KMS-11 (cell line): ENCODE data around the gene IGSF9.

Experiments used
- H2AFZ ChIP-seq: fragments of 200-600 bp; sonication (generic); 2 replicates; pipeline ENCODE4 v1.6.1; 2016; ENCODE audit warnings: antibody characterized with exemption, mixed run types, low read depth
- H3K27ac ChIP-seq: fragments of 200-600 bp; sonication (generic); 2 replicates; pipeline ENCODE4 v1.6.1; 2016; ENCODE audit warnings: mild to moderate bottlenecking, mixed run types
- H3K27me3 ChIP-seq: fragments of 200-600 bp; sonication (generic); 2 replicates; pipeline ENCODE4 v1.6.1; 2017; ENCODE audit warnings: mild to moderate bottlenecking, low read depth, mixed run types, moderate library complexity; ENCODE audit not compliant: insufficient read depth
- H3K36me3 ChIP-seq: fragments of 200-600 bp; sonication (generic); 2 replicates; pipeline ENCODE4 v1.6.1; 2017; ENCODE audit warnings: mild to moderate bottlenecking, mixed run types; ENCODE audit not compliant: insufficient read depth
- H3K4me1 ChIP-seq: fragments of 200-600 bp; sonication (generic); 2 replicates; pipeline ENCODE4 v1.6.1; 2016; ENCODE audit warnings: mild to moderate bottlenecking, low read depth, mixed run types; ENCODE audit not compliant: poor library complexity, severe bottlenecking
- H3K4me2 ChIP-seq: fragments of 200-600 bp; sonication (generic); 2 replicates; pipeline ENCODE4 v1.7.0; 2016; ENCODE audit warnings: mild to moderate bottlenecking, mixed run types
- H3K4me3 ChIP-seq: fragments of 200-600 bp; sonication (generic); IDR thresholded peaks from 2 replicates; pipeline ENCODE4 v1.6.1; 2017; ENCODE audit warnings: low read depth, low read length, mixed read lengths; ENCODE audit not compliant: insufficient read depth
- H3K79me2 ChIP-seq: fragments of 200-600 bp; sonication (generic); 2 replicates; pipeline ENCODE4 v1.6.1; 2016; ENCODE audit warnings: low read depth, mixed run types; ENCODE audit not compliant: insufficient read depth
- H3K9ac ChIP-seq: fragments of 200-600 bp; sonication (generic); 2 replicates; pipeline ENCODE4 v1.6.1; 2016; ENCODE audit warnings: mild to moderate bottlenecking, mixed run types
- H4K20me1 ChIP-seq: fragments of 200-600 bp; sonication (generic); 2 replicates; pipeline ENCODE4 v1.6.1; 2016; ENCODE audit warnings: mild to moderate bottlenecking, mixed run types; ENCODE audit not compliant: insufficient read depth
- CTCF ChIP-seq: fragments of 200-600 bp; sonication (generic); conservative IDR thresholded peaks from 2 replicates; pipeline ENCODE4 v1.6.1; 2017; ENCODE audit warnings: low read depth, mild to moderate bottlenecking, antibody characterized with exemption, low read length, moderate library complexity, mixed read lengths

Gene IGSF9

GRCh38 chr1:159892944-159893343, 52.5 kb downstream of the IGSF9 start:
- H3K27me3 ChIP-seq = no peaks in the 10 kb centered on the region
- H3K36me3 ChIP-seq = no peaks in the 10 kb centered on the region
- H2AFZ ChIP-seq = no peak overlapping the region
- no peak overlapping the region for H3K9ac ChIP-seq
- no peak overlapping the region for H3K4me3 ChIP-seq
- H3K27ac ChIP-seq = no peak overlapping the region
- H3K79me2 ChIP-seq = no peaks in the 10 kb centered on the region
- no peak overlapping the region for H3K4me2 ChIP-seq
- peaks cover 18% of the 10 kb centered on the region for H3K4me1 ChIP-seq
- peak; percentile 46 for TF ChIP-seq CTCF
- H4K20me1 ChIP-seq = no peaks in the 10 kb centered on the region

- peak; percentile 100 for TF ChIP-seq CTCF
- H3K27me3 ChIP-seq = no peaks in the 10 kb centered on the region
- no peaks in the 10 kb centered on the region for H4K20me1 ChIP-seq
- H3K79me2 ChIP-seq = no peaks in the 10 kb centered on the region
- H2AFZ ChIP-seq = no peak overlapping the region
- no peak overlapping the region for H3K27ac ChIP-seq
- H3K4me1 ChIP-seq = peaks cover 27% of the 10 kb centered on the region
- no peak overlapping the region for H3K4me3 ChIP-seq
- H3K36me3 ChIP-seq = no peaks in the 10 kb centered on the region
- H3K4me2 ChIP-seq = no peak overlapping the region
- no peak overlapping the region for H3K9ac ChIP-seq
Measured at GRCh38 chr1:159891275-159892157, 53.9 kb downstream of the IGSF9 start.

- H3K27me3 ChIP-seq = no peaks in the 10 kb centered on the region
Measured at GRCh38 chr1:159890390-159890789, 55.0 kb downstream of the IGSF9 start.

GRCh38 chr1:159889821-159890252, 55.6 kb downstream of the IGSF9 start:
- Histone ChIP-seq H4K20me1 (no peaks in the 10 kb centered on the region), H3K4me1 (peaks cover 27% of the 10 kb centered on the region), H3K4me2 (no peak overlapping the region), H3K9ac (no peak overlapping the region), H2AFZ (no peak overlapping the region), H3K4me3 (no peak overlapping the region), H3K27me3 (no peaks in the 10 kb centered on the region), H3K27ac (no peak overlapping the region), H3K79me2 (no peaks in the 10 kb centered on the region), H3K36me3 (no peaks in the 10 kb centered on the region)
- no peak for TF ChIP-seq CTCF

More at GRCh38 chr1:159890390-159890789, 55.0 kb downstream of the IGSF9 start:
- Histone ChIP-seq H3K9ac (no peak overlapping the region), H3K79me2 (no peaks in the 10 kb centered on the region), H3K36me3 (no peaks in the 10 kb centered on the region), H3K4me1 (peaks cover 27% of the 10 kb centered on the region), H3K4me2 (no peak overlapping the region), H3K27ac (no peak overlapping the region), H4K20me1 (no peaks in the 10 kb centered on the region), H2AFZ (no peak overlapping the region), H3K4me3 (no peak overlapping the region)
- no peak for TF ChIP-seq CTCF
